ENCODE data around the gene REX1BD. TPM values are rescaled to one million over a fixed set of nuclear protein-coding genes. Genes with fewer than 3 reads are reported as not detected.
A peak's percentile ranks its signal among the peaks of the same experiment; 100 is the strongest.
"Not testable (repeated sequence)": the region's sequence is repeated elsewhere in the genome, so short reads cannot be mapped to it uniquely, and the experiment has no call there.

The REX1BD gene
- total RNA-seq, 2 donors from 2014 or later, result 98.9 to 149 TPM

- Histone ChIP-seq H3K27ac (no peak overlapping the region), H3K27me3 (replicated peaks; ENCODE audit: insufficient read depth) (no peaks in the 10 kb centered on the region), H3K4me3 (no peak overlapping the region), H3K4me1 (replicated peaks) (peaks cover 10% of the 10 kb centered on the region), H3K9me3 (no peaks in the 10 kb centered on the region), H3K36me3 (peaks cover 0 to 3% of the 10 kb centered on the region in 2 donors)
- 81% methylated on average over 40 of the region's 40 CpGs for WGBS
- TF ChIP-seq POLR2AphosphoS5 (IDR thresholded peaks at IDR 0.05) (no peak), POLR2A (IDR thresholded peaks at IDR 0.05) (no peak), CTCF (IDR thresholded peaks at IDR 0.05) (no peak)
- intact Hi-C loops (cut with DNase I), result no loop called here
- no peak for DNase-seq (ENCODE audit: low spot score)
These were observed 2.0 kb downstream of the REX1BD start for GRCh38 chr19:18590273-18591272.

GRCh38 chr19:18591735-18592385 lies 3.3 kb downstream of the REX1BD start:
- H3K27ac ChIP-seq, result no peak overlapping the region
- H3K4me3 ChIP-seq, result no peak overlapping the region
- peaks cover 10% of the 10 kb centered on the region for H3K4me1 ChIP-seq (replicated peaks)
- H3K9me3 ChIP-seq, result no peaks in the 10 kb centered on the region
- peaks cover 0 to 3% of the 10 kb centered on the region in 2 donors for H3K36me3 ChIP-seq
- WGBS, result 87% methylated on average over 22 of the region's 22 CpGs
- no peaks in the 10 kb centered on the region for H3K27me3 ChIP-seq (replicated peaks; ENCODE audit: insufficient read depth)
- DNase-seq (ENCODE audit: low spot score), result no peak
- no peak for TF ChIP-seq POLR2AphosphoS5 (IDR thresholded peaks at IDR 0.05)
- TF ChIP-seq CTCF (IDR thresholded peaks at IDR 0.05), result no peak
- no peak for TF ChIP-seq POLR2A (IDR thresholded peaks at IDR 0.05)
- intact Hi-C loops (cut with DNase I), result no loop called here

- H3K4me1 ChIP-seq (replicated peaks); DNase-seq (ENCODE audit: low spot score); intact Hi-C loops (cut with DNase I); H3K36me3 ChIP-seq; H3K27me3 ChIP-seq (replicated peaks; ENCODE audit: insufficient read depth); H3K27ac ChIP-seq; H3K4me3 ChIP-seq; H3K9me3 ChIP-seq: not testable (repeated sequence)
- WGBS, result 84% methylated on average over 5 of the region's 5 CpGs
These were observed 4.1 kb downstream of the REX1BD start for GRCh38 chr19:18592732-18593131.

GRCh38 chr19:18593367-18594095 lies 4.9 kb downstream of the REX1BD start:
- no peak for DNase-seq (ENCODE audit: low spot score)
- intact Hi-C loops (cut with DNase I), result loop anchor here (2.0 kb wide), 1 partner anchor 253 kb away; no protein-coding TSS in a partner anchor
- Histone ChIP-seq H3K4me3 (peak overlapping the region; percentile 20 to 35), H3K36me3 (peaks cover 0 to 3% of the 10 kb centered on the region in 2 donors), H3K27ac (no peak overlapping the region), H3K27me3 (replicated peaks; ENCODE audit: insufficient read depth) (no peaks in the 10 kb centered on the region), H3K4me1 (replicated peaks) (peaks cover 10% of the 10 kb centered on the region), H3K9me3 (no peaks in the 10 kb centered on the region)
- TF ChIP-seq POLR2A (IDR thresholded peaks at IDR 0.05) (no peak), POLR2AphosphoS5 (IDR thresholded peaks at IDR 0.05) (no peak), CTCF (IDR thresholded peaks at IDR 0.05) (no peak)
- WGBS, result 39% methylated on average over 25 of the region's 25 CpGs

All from prostate gland (tissue), 2 donors.